Stimulated activated CD8-positive, alpha-beta memory T cell treated with anti-CD3 and anti-CD28 coated beads, Interleukin-2, amount 100 ng/mL, for 48 hours (primary cell): ENCODE results near the gene NFE2L1.
"Not testable (repeated sequence)": the region's sequence is repeated elsewhere in the genome, so short reads cannot be mapped to it uniquely, and the experiment has no call there.

Source experiments
- DNase-seq, 2 donors: peaks; one replicate each; pipeline ENCODE4 v3.0.0-alpha.2; 2020; ENCODE audit warnings: low read depth in 2 of 2

Gene NFE2L1

GRCh38 chr17:48023400-48024148 lies 24.6 kb upstream of the NFE2L1 start:
- DNase-seq, result peak; percentile 33 to 46

GRCh38 chr17:48024149-48025039 lies 23.8 kb upstream of the NFE2L1 start:
- no peak for DNase-seq

GRCh38 chr17:48025040-48025903 lies 22.9 kb upstream of the NFE2L1 start:
- DNase-seq, result peak; percentile 97 to 98

- DNase-seq, result no peak
Observed at GRCh38 chr17:48025904-48026501, 22.2 kb upstream of the NFE2L1 start.

DNA sequence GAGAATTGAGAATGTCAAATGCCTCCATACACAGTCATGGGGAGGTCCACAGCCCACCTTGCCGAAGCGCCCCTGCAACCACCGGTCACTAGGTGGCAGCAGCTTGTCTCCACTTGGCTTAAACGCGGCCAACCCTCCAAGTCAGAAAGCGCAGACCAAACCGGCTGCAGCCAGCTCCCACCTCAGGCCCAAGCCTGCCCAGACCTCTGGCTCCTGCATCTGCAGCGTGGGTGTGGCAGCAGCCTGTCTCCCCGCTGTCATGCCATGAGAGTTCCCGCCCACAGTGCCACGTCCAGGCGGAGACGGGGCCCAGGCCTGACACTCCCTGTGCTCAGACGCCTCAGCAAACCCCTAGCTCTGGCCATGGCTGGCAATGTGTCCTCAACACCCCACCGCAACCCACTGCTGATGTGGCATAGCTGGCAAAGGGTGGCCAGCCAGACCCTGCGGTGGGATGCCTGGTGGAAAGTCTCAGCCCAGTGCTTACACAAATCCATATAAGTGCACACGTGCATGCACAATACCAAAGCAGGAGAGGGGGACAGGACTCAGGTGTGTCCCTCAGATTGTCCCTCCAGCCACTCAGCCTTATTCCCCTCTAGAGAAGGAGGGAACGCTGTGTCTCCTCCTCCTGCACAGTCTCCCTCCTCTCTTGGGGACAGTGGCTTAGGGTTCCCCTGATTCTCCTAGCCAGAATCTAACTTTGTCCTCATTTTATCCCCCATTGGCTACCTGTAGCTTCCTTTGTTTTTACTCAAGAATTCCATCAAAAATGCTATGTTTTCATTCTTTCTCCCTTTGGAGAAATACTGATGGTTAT lies 21.4 kb upstream of the NFE2L1 start:
- peak; percentile 61 to 72 for DNase-seq

GRCh38 chr17:48027322-48027981 lies 20.7 kb upstream of the NFE2L1 start:
- DNase-seq, result no peak

DNA sequence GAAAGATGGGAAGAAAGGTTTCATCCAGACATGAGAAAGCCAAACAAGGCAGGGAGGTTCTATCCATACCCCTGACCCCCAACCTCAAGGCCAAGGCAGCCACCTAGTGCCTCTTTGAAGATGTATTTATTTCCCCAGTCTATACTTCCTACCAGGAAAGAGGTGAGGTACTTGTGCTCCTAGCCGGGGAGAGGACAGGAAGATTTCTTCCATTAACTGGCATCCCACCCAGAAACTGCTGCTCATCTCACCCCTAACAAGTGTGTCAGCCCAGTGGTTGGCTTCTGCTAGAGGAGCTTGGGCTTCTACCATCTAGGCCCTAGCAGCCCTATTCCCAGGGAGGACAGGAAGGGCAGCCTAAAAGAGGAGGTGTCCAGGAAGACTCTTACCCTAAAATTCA lies 19.4 kb upstream of the NFE2L1 start:
- no peak for DNase-seq

GRCh38 chr17:48030531-48030930 lies 17.6 kb upstream of the NFE2L1 start:
- DNase-seq, result no peak

DNA sequence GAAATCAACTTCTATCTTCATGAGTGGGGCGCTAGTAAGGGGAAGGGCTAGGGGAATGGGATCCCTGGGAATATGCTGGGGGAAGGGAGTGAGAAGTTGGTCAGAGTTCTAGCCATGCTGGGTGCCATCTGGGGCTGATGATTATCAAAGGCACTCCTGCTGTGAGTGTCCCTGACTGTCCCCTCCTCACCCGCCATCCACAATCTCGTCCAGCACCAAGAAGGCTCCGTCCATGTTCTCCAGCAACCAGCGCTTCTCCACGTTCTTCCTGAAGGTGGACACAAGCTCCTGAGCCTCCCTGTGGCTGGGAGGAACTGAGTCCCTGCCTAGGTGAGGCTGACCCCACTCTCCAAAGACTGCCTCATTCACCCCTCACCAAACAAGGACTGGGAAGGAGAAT lies 16.2 kb upstream of the NFE2L1 start:
- DNase-seq, result no peak

DNA sequence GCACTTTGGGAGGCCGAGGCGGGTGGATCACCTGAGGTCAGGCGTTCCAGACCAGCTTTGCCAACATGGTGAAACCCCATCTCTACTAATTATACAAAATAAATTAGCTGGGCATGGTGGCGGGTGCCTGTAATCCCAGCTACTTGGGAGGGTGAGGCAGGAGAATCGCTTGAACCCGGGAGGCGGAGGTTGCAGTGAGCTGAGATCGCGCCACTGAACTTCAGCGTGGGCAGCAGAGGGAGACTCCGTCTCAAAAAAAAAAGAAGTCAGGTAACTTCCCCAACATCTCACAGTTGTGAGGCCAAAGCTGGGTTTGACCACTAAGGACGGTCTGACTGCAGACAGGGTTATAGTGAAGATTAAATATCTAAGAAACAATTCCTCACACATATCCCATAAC lies 13.4 kb upstream of the NFE2L1 start:
- DNase-seq, result not testable (repeated sequence)

DNA sequence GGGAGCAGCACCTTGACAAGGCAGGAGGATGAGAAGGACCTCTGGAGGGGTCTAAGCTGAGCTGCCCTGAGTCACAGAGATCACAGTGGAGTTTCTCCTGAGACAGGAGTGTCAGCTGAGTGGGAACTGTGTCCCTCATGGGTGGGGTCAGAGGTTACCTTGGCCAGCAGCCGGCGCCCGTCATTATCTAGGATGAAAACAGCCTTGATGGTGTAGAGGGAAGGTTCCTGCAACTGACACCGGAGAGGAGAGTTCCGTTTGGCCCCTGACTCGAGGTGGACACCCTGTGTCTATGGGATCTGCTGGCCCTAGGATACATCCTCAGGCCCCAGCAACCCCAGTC lies 11.5 kb upstream of the NFE2L1 start:
- no peak for DNase-seq

DNA sequence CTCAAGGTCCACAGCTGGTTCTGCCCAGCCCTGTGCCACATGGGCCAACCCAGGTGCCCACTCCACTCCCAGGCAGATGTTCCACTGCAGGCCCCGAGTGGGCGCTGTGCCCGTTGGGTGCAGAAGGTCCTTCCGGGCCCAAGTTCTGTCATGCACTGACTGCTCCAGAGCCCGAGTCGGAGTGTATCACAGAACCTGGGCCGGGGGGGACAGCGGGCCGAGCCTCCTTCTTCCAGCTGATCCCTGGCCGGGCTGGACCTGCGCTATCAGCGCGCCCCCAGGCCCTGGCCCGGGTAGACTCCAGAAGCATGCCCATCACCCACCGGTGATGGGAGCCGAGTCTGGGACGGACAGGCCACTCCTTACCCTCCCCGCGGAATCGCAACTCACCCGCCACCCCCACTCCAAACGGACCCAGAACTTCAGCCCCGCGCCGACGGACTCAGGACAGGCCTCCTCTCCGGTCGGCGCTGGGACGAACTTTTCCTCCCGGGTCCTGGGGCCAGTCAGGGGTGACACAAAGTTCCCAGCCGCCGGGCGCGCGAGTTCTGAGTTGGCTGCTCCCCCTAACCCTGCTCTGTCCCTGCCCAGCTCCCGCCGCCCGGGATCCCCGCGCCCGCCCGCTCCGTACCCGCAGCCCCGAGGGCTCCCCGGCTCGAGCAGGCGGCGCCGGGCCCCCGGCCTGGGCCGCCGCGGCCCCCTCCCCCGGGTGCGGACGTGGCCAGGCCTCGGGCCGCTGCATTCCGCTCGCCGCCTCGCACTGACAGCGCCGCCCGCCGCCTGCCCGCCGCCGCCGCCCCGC lies 10.9 kb upstream of the NFE2L1 start, which contains the start of gene COPZ2:
COPZ2 (minus strand) TSS at position 762 of the 802 bp plus-strand sequence; CDS start at position 742, 20 bp downstream.
- DNase-seq, result peak in 1 of 2 donors; percentile 52

- DNase-seq, result no peak
Observed at GRCh38 chr17:48037838-48038323, 10.3 kb upstream of the NFE2L1 start.

DNA sequence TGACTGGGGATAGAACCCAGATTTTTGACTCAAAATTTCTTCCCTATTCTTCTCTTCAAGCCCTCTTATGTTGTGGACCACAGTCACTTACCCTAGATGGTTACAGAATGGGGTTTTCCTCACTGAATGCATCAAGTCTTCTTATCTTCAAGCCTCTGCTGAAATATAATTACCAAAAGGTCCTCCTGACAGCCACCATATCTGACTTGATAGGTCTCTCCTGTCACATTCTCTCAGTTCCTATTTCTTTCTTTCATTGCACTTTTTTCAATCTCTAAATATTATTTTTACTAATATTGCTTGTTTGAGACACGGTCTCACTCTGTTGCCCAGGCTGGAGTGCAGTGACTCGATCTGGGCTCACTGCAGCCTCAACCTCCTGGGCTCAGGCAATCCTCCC lies 9.5 kb upstream of the NFE2L1 start:
- DNase-seq, result no peak

DNA sequence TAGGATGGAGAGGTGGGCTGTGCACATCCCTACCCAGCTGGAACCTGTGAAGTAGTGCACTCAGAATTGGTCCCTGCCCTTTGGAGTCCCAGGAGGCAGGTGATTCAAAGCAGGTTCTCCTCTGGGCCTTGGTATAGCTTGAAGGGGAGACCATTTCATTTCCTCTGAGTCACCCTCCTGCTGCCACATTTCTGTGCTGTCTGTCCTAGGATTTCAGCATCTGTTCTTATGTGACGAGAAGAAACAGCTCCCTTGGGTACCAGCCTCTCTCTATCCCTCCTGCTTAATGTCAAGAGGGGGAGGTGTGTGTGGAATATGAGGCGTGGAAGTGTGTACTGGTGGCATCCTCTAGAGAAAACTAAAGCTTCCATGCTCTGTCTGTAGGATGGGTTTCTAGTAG lies 5.0 kb upstream of the NFE2L1 start:
- no peak for DNase-seq

- no peak for DNase-seq
Observed at GRCh38 chr17:48044851-48045250, 3.3 kb upstream of the NFE2L1 start.

DNA sequence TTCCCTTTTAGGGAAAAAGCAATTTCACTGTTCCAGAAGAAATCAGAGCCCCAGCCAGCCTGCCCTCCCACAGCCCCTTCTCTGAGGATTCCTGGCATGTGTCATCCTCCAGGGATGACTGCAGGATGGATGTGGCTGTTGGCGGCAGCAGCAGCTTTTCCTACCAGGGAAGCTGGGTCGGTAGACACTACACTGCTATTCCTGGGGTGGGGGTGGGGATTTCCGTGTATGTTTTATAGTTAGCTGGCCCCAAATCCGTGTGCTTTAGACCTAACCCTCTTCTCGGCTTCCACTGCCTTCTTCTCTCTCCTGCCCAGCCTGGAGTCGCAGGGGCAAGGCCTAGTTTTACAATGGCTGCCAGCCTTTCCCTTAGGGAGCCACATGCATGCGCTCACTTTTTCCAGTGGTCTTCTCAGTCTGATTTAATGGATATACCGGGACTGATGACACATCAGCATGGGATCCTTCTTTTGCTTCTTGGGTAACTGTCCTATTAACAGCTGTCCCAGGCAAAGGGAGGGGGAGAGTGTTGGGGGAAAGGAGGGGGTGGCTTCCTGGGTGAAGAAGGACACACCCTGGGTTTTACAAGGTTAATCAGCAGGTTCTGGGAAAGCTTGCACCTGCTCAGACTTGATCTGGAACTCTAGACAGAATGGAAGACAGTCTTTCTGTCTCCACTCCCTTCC lies 2.7 kb upstream of the NFE2L1 start:
- no peak for DNase-seq

DNA sequence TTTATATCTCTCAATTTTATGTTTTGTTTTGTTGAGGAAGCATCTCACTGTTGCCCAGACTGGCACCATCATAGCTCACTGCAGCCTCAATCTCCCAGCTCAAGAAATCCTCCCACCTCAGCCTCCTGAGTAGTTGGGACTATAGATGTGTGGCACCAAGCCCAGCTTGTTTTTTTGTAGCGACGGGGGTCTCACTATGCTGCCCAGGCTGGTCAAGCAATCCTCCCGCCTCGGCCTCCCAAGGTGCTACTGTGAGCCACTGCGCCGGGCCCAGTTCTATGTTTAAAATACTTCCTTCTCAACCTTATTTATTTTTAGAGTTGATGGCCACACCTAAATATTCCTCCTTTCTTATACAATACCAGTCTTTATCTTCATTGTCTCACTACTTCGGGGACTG lies 1.9 kb upstream of the NFE2L1 start:
- DNase-seq, result no peak
